ENCODE results near the gene ADAMTS12.

ADAMTS12 gene

DNA sequence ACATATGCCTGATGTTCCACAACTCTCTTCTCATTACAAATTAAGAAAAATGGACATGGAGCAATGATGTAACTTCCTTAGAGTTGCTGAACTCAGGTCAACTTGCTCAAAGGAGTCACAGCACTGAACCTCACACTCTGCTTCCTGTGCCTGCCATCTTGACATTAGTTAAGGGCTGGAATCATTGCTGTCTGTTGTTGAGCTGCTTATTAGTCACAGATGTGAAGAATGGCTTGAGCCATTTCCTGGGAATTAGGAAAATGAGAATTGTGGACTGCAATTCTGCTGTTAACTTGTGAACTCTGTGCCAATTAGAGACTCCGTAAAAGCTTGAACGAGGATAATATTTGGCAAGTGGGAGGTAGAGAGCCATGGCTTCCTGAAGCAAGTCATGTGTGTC is 212.0 kb downstream of the ADAMTS12 start:
- DNase-seq (ENCODE audit: low read depth): peak; percentile 94
- no peak for TF ChIP-seq CTCF (conservative IDR thresholded peaks at IDR 0.05; ENCODE audit: control insufficient read depth, insufficient read depth, low read depth, low read length)

DNA sequence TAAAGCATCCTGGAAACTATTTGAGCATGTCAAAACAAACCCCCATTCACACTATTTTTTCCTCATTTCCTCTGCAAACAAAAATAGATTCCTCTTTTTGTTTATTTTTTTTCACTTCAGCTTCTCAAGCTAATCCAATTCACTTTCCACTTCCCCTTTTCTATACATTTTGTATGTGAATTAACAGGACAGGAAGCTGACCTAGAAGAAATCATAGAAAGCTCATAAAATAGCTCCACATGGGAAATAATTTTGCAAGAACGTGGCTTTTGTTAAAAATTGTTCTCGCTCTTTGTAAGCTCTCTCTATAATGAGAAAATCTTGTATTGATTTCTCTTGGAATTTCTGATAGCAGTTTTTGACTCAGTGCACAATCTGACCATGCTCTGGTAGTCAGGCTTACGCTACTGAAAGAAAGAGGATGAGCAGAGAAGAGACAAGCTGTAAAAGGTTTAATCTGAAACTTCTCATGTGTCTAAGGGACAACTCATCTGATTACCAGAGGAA is 215.8 kb downstream of the ADAMTS12 start:
- H3K4me3 ChIP-seq (ENCODE audit: control insufficient read depth, low read depth, low read length): no peak overlapping the region
- DNase-seq (ENCODE audit: low read depth): no peak
- TF ChIP-seq CTCF (conservative IDR thresholded peaks at IDR 0.05; ENCODE audit: control insufficient read depth, insufficient read depth, low read depth, low read length): no peak

More for the DNA sequence above, 212.0 kb downstream of the ADAMTS12 start:
- H3K4me3 ChIP-seq (ENCODE audit: control insufficient read depth, low read depth, low read length): no peak overlapping the region

- no peak for DNase-seq (ENCODE audit: low read depth)
- TF ChIP-seq CTCF (conservative IDR thresholded peaks at IDR 0.05; ENCODE audit: control insufficient read depth, insufficient read depth, low read depth, low read length): no peak
- no peak overlapping the region for H3K4me3 ChIP-seq (ENCODE audit: control insufficient read depth, low read depth, low read length)
Observed at GRCh38 chr5:33671700-33672291, 220.0 kb downstream of the ADAMTS12 start.

DNA sequence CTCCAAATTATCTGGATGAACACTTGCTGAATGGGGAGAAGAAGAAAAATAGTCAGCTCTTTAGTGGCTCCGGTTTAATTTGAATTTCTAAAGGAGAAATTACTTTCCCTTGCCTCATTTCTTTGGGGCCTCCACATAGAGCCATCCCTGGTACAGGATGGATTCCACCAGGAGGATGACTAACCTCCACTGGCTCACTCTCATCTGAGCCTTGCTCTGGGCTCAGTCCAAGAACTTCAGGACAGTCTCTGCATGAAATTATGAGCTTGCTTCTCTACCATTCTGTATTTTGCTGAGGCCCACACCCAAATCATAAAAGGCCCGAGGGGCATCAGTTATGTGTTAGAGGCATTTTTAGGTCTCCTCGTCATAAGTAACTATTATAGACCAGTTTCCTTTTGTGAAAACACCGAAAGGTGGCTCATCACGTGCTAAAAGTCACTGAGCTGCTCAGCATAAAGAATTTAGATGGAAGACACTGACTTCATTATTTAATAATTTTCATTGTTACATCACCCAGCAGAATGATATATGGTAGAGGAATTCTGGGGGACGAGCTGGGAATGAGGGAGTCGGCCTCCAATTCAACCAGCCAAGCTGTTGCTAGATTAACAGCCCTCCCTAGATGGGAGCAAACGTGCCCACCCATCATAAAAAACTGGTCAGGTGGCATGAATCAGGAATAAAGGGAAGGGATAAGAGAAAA is 228.9 kb downstream of the ADAMTS12 start:
- TF ChIP-seq CTCF (conservative IDR thresholded peaks at IDR 0.05; ENCODE audit: control insufficient read depth, insufficient read depth, low read depth, low read length): no peak
- no peak overlapping the region for H3K4me3 ChIP-seq (ENCODE audit: control insufficient read depth, low read depth, low read length)
- DNase-seq (ENCODE audit: low read depth): peak; percentile 81

- DNase-seq (ENCODE audit: low read depth): peak; percentile 25
- no peak overlapping the region for H3K4me3 ChIP-seq (ENCODE audit: control insufficient read depth, low read depth, low read length)
- no peak for TF ChIP-seq CTCF (conservative IDR thresholded peaks at IDR 0.05; ENCODE audit: control insufficient read depth, insufficient read depth, low read depth, low read length)
Observed at GRCh38 chr5:33659526-33660169, 232.1 kb downstream of the ADAMTS12 start.

DNA sequence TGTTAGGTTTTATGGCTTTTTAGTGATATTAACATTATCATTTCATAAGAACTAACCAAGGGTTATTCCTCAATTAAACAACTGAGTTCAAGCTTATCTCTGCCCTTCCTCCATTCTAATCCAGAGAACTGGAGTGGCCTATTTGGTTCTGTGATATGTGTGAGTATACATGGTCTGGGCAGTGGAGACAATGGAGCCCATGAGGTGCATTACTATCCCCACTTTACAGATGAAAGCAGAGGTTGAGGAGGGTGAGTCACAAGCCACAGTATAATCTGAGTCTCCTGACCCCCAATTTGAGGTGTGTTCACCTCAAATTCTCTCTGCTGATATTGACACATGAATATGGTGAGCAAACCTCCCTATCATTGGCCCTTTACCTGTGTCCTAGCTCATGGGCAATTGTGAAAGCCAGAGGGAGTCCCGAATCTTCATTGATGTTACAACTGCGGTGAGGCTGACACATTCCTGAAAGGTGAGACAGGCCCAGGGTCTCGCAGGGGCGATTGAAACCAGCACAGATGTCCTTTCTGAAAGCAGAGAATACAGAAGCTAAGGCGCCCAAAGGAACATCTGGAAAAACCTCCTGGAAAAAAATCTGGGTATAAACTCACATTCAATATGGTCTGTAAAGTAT is 233.9 kb downstream of the ADAMTS12 start:
- TF ChIP-seq CTCF (conservative IDR thresholded peaks at IDR 0.05; ENCODE audit: control insufficient read depth, insufficient read depth, low read depth, low read length): no peak
- no peak for DNase-seq (ENCODE audit: low read depth)
- no peak overlapping the region for H3K4me3 ChIP-seq (ENCODE audit: control insufficient read depth, low read depth, low read length)

Measured in fibroblast of mammary gland (primary cell).